HG03108 (cell line): Measurements from ENCODE around the gene IGF1R.

Experiments used
- ATAC-seq: cut with Tn5 transposase; IDR thresholded peaks from one replicate; pipeline ENCODE4 v1.9.1; 2021; ENCODE audit warnings: moderate library complexity; ENCODE audit not compliant: unreplicated experiment

IGF1R gene

DNA sequence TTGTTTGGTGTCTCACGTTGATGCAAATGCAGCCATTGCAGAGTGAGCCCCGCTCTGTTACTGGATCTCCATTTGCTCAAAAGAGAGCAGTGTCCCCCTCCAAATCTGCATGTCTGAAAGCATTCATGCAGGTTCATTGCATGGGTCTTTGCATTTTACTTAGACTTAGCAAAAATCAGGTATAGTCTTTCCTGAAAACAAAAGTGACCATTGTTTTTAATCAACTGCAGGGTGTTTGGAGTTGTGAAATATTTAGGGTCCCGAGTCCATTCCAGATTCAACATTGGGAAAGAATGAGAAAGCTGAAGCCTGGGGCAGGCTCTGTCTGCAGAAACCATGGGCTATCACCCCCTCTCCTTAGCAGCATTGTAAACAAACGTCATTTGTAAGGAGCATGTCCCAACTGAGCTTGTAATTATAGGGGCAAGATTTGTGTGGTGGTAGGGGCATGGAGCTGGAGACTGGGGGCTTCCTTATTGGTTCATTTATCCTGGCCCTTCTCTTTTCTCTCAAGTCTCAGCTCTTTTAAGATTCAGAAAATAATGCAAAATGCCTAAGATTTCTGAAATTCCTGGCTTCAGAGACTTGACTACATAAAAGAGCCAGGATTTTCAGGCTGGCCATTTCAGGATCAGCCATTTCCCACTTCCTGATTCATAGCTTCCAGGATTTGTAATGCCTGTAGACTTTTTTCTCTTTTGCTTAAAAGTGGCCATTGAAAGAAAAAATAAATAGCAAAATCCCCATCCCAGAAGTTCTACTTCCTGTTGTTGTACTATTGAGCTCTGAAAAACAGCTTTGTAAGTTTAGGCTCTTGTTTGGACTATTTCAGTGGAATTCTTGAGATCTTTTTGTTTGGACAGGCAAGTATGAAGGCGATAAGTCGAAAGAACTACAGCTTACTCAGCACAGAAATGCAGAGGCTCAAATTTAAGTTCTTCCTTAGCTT, 23.0 kb downstream of the IGF1R start:
- ATAC-seq, result no peak

GRCh38 chr15:98673133-98673532, 24.8 kb downstream of the IGF1R start:
- no peak for ATAC-seq

DNA sequence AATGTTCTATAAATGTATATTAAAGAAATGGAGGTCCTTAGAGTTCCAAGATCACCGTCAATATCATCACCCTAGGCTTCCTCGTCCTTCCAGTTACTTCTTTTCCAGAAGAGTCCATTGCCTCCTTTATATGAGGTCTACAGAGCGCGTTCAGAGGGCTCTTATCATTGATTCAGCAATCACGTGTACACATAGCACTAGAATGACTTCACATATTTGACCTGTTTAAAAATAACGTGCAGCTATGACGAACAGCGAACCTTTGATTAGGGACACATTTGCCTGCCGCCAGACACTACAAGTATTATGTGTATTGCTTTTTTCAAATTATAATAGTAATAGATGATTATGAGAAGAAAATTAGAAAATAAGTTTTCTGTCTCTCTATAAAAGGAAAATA, 26.0 kb downstream of the IGF1R start:
- no peak for ATAC-seq

GRCh38 chr15:98676586-98677270, 28.4 kb downstream of the IGF1R start:
- ATAC-seq, result no peak

DNA sequence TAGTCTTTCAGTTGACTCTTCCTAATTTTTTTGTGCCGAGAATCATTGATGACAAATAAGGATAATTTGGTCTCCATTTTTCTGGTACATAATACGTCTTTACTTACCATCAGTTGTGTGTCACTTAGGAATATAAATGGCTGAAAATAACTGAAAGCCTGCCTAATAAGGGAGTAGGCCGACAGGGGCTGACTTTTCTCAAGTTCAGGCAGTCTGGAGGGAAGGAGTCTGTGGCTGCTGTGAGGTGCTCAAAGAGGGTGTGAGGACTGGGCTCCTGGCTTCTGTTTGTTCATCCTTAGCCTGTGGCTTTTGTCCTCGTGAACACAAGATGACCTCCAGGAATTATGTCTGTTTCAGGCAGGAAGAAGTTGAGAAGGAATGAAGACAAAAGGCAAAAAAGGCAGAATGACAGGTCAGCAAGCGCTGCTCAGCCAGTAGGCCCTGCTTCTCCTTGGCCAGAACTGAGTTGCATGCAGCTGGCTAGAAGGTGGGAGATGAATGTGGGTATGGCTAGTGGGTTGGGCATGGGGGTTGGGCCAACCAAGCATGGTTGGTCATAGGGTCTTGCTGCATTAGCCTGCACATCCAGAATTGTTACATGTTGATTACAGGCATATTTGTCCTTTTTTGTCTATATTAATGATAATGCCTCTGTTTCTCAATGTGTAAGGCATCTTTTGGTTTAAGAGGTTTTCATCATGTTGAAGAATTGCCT, 29.2 kb downstream of the IGF1R start:
- no peak for ATAC-seq

DNA sequence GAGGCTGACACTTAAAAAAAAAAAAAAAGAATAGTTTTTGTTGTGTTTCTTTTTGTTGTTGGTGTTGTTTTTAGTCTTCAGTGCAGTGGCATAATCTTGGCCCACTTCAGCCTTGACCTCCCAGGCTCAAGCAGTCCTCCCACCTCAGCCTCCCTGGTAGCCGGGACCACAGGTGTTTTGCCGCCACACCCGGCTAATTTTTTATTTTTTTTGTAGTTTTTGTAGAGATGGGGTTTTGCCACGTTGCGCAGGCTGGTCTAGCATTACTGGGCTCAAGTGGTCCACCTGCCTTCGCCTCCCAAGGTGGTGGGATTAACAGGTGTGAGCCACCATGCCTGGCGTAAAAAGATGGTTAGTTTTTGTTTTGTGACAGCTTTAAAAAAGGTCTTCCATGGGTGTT, 30.1 kb downstream of the IGF1R start:
- no peak for ATAC-seq

GRCh38 chr15:98681061-98681460, 32.7 kb downstream of the IGF1R start:
- no peak for ATAC-seq

- ATAC-seq, result no peak
Measured at GRCh38 chr15:98682992-98683701, 34.8 kb downstream of the IGF1R start.

GRCh38 chr15:98683831-98684230, 35.5 kb downstream of the IGF1R start:
- ATAC-seq, result no peak

- ATAC-seq, result no peak
Measured at GRCh38 chr15:98684436-98684835, 36.1 kb downstream of the IGF1R start.

GRCh38 chr15:98684995-98685525, 36.7 kb downstream of the IGF1R start:
- ATAC-seq, result no peak

DNA sequence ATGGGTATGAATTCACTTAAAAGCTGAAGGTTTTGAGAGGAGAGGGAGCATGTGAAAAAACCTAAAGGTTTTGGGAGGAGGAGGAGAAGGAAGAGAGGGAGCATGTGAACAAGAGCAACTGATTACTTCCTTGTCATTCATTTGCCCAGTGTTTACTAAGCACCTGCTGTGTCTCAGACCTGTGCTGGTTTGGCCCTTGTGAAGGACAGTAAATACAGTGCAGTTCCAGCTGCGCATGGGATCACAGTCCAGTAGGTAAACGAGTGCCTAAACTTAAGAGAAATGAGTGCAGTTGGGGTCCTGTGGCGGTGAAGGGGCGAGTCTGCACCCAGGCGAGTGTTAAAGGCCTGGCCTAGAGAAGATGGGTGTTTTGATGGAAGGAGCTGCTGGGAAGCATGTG, 38.6 kb downstream of the IGF1R start:
- ATAC-seq, result no peak

DNA sequence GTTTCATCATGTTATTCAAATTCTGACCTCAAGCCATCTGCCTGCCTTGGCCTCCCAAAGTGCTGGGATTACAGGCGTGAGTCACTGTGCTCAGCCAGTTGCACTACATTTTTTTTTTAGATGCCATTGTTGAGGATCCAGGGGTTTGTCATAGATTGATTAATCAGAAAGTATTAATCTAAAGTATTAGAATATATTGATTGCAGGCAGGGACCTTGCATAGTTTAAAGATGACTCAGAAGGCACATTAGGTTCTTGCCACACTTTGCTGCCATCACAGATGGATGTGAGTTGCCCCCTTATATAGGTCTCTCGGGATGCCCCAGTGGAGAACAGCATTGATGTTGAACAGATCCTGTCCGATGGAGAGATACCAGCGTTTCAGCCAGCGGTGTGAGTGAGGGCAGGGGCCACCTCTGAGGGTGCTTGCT, 41.1 kb downstream of the IGF1R start:
- ATAC-seq, result no peak

- no peak for ATAC-seq
Measured at GRCh38 chr15:98690272-98690950, 42.1 kb downstream of the IGF1R start.

DNA sequence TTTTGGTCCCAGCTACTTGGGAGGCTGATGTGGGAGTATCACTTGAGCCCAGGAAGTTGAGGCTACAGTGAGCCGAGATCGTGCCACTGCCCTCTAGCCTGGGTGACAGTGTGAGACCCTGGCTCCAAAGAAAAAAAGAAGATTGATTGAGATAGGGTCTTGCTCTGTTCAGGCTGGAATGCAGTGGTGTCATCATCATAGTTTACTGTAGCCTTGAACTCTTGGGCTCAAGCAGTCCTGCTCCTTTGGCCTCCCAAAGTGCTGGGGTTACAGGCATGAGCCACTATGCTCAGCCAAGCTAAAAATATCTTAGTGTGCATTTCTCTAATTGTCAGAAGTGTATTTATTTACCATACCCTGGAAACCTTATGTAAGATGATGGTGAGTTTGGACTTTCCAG, 43.9 kb downstream of the IGF1R start:
- ATAC-seq, result no peak

DNA sequence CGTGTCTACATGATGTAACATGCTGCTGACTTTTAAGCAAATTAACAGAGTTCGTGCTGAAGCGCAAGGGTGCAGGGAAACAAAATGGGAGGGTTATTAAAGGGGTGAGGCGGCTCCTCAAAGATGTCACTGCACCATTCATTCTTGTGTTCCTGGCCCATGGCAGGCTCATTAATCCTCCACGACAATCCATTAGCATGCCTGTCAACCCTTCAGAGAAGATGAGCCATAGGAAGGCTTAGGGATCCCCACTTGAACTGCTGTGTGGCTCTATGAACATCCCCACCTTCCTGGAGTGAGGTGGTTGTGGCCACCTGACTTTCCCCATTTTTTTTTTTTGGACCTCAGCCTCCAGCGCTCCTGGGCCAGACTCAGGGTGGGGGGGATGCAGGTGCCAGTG, 45.8 kb downstream of the IGF1R start:
- ATAC-seq, result no peak

DNA sequence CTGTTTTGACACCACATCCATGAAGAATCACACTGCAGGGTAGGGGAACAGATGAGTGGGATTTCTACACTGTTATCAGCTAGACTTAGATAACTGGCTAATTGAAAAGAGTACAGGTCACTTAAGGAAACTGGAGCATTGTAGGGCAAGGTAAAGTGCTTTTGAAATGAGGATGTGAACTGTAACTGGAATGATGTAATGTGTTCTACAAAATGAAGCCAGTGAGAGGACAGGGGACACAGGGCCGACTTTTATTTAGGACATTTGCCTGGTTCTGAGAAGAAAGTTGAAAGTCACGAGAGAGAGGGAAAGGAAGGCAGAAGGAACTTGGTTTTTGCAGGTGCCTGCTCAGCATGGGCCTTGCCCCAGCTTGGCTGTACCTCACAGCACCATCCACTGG, 50.5 kb downstream of the IGF1R start:
- no peak for ATAC-seq

DNA sequence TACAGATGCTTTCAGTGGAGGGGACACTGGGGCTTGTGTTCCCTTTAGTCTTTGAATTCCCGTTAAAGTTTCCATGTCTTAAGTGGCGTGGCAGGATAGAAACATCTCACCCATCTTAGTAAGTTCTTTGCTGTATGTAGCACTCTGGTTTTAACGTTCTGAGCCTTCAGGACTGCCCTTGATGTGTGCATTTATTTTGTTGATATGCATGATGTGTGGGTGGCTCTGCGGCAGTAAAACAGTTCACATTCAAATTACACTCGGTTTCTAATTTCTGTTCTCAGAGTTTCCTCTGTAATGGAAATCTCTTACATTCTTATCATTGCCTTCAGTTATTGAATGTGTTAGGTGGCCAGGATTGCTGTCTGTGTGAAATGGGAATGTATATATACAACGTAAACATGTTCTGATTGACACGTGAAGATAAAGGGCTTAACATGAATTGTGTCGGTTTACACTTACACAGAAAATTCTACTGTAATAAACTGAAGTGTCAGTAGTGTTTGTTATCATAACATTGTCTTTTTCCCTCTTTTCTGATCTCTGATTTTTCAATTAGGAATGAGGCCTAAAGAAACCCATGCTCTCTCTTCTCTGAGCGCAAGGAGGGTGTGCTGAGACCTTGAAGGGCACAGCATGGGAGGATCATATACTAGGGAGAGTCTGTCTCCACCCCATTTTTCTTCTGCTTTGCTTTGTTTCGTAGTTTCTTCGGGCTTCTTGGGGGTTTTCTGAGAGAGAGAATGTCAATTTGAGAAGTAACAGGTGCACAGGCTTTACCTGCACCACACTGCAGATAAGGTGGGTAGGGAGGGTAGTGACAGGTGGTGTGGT, 51.5 kb downstream of the IGF1R start:
- no peak for ATAC-seq

DNA sequence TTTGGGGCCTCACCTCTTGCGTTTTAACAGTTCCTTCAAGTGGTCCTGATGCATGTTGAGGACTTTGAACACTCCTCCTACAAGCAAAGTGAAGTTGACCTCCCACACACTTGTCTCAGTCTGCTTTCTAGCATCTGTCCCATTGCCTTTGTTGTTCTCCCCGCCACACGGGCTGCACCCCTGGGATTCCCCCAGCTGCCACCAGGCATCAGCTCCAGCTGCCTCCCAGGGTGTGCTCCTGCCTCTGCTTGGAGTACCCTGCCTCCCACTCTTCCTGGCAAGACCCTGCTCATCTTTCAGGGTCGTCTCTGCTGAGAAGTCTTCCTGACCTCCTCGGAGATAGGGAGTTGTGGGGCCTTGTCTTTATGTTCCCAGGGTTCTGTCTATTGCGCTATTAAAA, 52.2 kb downstream of the IGF1R start:
- ATAC-seq, result no peak
